Neural crest cell (in vitro differentiated cells): Measurements from ENCODE around the gene OARD1. TPM values are rescaled to one million over a fixed set of nuclear protein-coding genes. Genes with fewer than 3 reads are reported as not detected.
A peak's percentile ranks its signal among the peaks of the same experiment; 100 is the strongest.

Experiments used
- DNase-seq: peaks from one replicate; pipeline ENCODE4 v3.0.0; 2021; ENCODE audit warnings: low read depth, mixed read lengths, low spot score
- H3K27ac Mint-ChIP-seq: one replicate; pipeline ENCODE4 v1.8.0; 2021; ENCODE audit warnings: mild to moderate bottlenecking, mixed read lengths; ENCODE audit not compliant: unreplicated experiment
- H3K27me3 Mint-ChIP-seq: 2 replicates; pipeline ENCODE4 v1.8.0; 2021; ENCODE audit warnings: low read depth, mild to moderate bottlenecking, mixed read lengths
- H3K36me3 Mint-ChIP-seq: 2 replicates; pipeline ENCODE4 v1.8.0; 2021; ENCODE audit warnings: low read depth, mild to moderate bottlenecking, mixed read lengths
- H3K4me1 Mint-ChIP-seq: 2 replicates; pipeline ENCODE4 v1.8.0; 2021; ENCODE audit warnings: mixed read lengths
- H3K4me3 Mint-ChIP-seq: one replicate; pipeline ENCODE4 v1.8.0; 2021; ENCODE audit warnings: mild to moderate bottlenecking, mixed read lengths
- H3K9me3 Mint-ChIP-seq: 2 replicates; pipeline ENCODE4 v1.8.0; 2021; ENCODE audit warnings: mixed read lengths
- CTCF ChIP-seq: fragments of 200-600 bp; sonication (generic); conservative IDR thresholded peaks from 2 replicates; pipeline ENCODE4 v1.5.0; 2021; ENCODE audit warnings: antibody characterized with exemption, mild to moderate bottlenecking
- total RNA-seq: library from RNA; stranded (reverse); gene quantifications from 2 replicates; pipeline ENCODE4 v1.2.1, GENCODE V29; 2021

Gene OARD1
- total RNA-seq, 1 donor from 2014 or later = 32.9 TPM

GRCh38 chr6:41032830-41033229 is 39.3 kb downstream of the OARD1 start:
- Mint-ChIP-seq H3K4me1 (peaks cover 12% of the 10 kb centered on the region), H3K36me3 (no peaks in the 10 kb centered on the region), H3K27ac (no peak overlapping the region), H3K27me3 (no peaks in the 10 kb centered on the region), H3K4me3 (no peak overlapping the region), H3K9me3 (no peaks in the 10 kb centered on the region)
- TF ChIP-seq CTCF = no peak
- DNase-seq = no peak

DNA sequence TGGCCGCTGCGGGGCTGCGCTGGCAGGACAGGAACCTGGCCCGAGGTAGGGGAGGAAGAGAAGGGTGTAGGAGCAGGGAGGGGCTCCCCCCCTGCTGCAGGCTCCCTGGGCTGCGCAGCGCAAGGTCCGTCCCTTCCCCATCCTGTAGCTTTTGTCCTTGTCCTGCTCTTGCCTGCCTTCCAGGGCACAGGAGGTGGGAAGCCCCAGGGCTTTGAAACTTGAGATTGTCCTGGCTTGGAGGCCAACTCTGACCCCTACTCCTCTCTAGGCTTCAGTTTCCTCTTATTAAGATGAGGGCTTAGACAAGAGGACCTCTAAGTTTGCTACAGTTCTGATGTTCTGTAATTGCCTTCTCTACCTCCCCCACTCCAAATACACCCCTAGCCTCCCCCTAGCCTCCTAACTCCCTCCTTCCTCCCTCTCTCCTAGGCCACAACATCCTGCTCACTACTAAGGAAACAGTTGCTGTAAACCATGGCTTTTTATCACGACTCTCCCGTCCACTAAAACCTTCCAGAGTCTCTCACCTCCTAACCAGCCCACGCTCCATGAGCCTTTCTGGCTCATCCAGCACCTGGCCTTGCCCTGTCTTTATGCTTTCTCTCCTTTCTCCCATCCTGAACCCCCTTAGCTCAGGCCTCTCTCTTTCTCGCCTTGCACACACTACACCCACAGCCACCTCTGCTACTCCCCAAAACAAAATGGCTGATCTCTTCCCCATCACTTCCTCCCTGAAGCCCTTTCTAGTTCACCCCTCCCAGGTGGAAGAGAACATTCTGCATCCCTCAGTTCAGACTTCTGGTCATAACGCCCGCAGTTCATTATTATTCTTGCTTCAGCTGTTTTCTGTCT is 43.4 kb downstream of the OARD1 start:
- H3K36me3 Mint-ChIP-seq = no peaks in the 10 kb centered on the region
- DNase-seq = no peak
- H3K4me3 Mint-ChIP-seq = peak overlapping the region; percentile 82
- no peaks in the 10 kb centered on the region for H3K9me3 Mint-ChIP-seq
- TF ChIP-seq CTCF = no peak
- peak overlapping the region; percentile 1 for H3K27ac Mint-ChIP-seq
- peaks cover 28% of the 10 kb centered on the region for H3K4me1 Mint-ChIP-seq
- H3K27me3 Mint-ChIP-seq = no peaks in the 10 kb centered on the region

GRCh38 chr6:41027799-41028560 is 44.2 kb downstream of the OARD1 start:
- Mint-ChIP-seq H3K36me3 (no peaks in the 10 kb centered on the region), H3K4me1 (peaks cover 28% of the 10 kb centered on the region), H3K27ac (peak overlapping the region; percentile 65), H3K9me3 (no peaks in the 10 kb centered on the region), H3K27me3 (no peaks in the 10 kb centered on the region), H3K4me3 (peak overlapping the region; percentile 82)
- peak; percentile 96 for DNase-seq
- TF ChIP-seq CTCF = peak; percentile 100

DNA sequence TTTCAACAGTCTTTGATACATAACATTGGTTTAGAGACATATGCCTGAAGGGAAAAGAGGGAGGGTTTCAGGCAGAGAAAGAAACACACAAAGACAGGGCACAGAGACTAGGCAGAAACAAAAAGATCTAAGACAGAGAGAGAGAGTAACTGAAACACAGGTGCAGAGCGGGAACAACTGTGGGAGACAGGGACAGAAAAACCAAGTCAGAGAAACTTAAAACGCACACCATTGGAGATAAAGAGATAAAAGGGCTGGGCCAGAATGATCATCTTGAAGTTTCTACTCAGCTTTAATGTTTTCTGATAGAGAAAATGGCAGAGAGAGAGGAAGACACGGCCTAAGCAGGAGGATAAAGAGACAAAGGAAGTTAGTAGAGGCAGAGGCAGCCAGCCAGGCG is 44.9 kb downstream of the OARD1 start:
- H3K27ac Mint-ChIP-seq = peak overlapping the region; percentile 65
- no peaks in the 10 kb centered on the region for H3K9me3 Mint-ChIP-seq
- H3K4me3 Mint-ChIP-seq = peak overlapping the region; percentile 78
- no peak for TF ChIP-seq CTCF
- no peak for DNase-seq
- H3K4me1 Mint-ChIP-seq = peaks cover 28% of the 10 kb centered on the region
- no peaks in the 10 kb centered on the region for H3K27me3 Mint-ChIP-seq
- no peaks in the 10 kb centered on the region for H3K36me3 Mint-ChIP-seq

DNA sequence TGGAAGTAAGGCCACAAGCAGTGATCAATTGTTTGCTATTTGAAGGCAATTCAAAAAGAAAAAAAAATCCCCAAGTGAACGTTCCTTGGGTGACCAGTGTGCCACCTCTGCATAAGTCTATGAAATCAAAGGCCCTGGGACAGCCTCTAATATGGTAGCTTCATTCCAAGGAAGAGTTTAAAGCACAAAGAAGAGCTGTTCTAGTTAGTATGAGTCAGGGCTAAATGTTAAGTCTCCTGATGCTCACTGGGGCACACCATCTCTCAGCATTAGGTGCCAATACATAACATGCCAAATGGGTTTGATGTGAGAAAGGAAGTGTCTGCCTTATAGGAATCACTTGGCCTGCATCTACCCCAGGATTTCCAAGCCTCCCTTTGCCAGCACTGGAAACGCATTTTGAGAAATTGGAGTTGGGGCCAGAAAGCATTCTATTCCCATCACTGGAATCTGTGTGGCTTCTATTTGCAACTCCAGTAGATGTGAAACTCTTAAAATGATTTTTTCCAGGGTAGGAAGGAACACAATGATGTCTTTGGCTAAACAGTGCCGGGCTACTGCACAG is 46.1 kb downstream of the OARD1 start:
- no peak for TF ChIP-seq CTCF
- DNase-seq = no peak
- Mint-ChIP-seq H3K27me3 (no peaks in the 10 kb centered on the region), H3K4me3 (peak overlapping the region; percentile 61), H3K36me3 (no peaks in the 10 kb centered on the region), H3K4me1 (peaks cover 28% of the 10 kb centered on the region), H3K27ac (no peak overlapping the region), H3K9me3 (no peaks in the 10 kb centered on the region)
